GM18498 (cell line): Measurements from ENCODE around the gene SPINT1.
A peak's percentile ranks its signal among the peaks of the same experiment; 100 is the strongest.

ENCODE experiments used
- ATAC-seq: cut with Tn5 transposase; IDR thresholded peaks from one replicate; pipeline ENCODE4 v1.9.1; 2021; ENCODE audit warnings: mild to moderate bottlenecking, moderate library complexity; ENCODE audit not compliant: unreplicated experiment

Gene SPINT1

DNA sequence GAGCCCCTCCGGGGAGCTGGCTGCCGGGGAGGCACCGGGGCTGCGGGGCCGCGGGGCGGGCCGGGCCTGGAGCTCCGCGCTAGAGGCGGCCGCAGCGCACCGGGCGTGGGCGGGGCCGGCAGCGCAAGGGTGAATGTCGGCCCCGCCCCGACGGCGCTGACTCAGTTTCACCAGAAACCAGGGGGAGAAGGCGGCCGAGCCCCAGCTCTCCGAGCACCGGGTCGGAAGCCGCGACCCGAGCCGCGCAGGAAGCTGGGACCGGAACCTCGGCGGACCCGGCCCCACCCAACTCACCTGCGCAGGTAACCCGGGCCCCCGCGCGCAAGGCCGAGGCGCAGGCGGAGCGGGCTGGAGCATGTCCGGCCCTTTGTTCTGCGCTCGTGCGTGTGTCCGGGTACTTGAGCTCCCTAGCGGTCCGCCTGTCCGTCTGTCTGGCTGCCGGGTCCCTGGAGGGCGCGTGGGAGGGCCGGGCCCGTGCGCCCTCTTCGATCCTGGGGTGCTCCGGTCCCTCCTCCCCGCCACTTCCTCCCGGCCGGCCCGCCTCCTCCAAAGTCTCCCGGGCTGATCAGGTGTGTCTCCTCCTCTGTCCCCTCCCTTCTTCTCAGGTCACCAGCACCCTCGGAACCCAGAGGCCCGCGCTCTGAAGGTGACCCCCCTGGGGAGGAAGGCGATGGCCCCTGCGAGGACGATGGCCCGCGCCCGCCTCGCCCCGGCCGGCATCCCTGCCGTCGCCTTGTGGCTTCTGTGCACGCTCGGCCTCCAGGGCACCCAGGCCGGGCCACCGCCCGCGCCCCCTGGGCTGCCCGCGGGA is at the start of gene SPINT1:
TSS of gene SPINT1 (plus strand) at position 164 of the 811 bp plus-strand sequence. CDS start at position 671, 507 bp downstream.
- no peak for ATAC-seq

DNA sequence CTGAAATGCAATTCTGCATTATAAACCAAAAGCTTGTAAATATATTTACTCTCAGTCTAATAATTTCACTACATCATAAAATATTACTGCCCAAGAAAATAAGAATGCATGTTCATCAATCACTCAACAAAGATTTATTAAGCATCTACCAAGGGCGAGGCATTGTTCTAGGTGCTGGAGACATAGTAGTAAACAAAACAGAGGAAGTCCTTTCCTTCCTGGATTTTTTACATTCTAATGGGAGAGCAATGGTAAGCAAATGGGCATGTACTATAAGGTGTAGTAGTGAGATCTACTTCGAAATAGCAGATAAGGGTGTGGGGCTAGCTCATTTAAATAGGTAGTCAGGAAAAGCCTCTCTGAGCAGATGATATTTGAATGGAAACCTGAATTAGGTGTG is 47.8 kb upstream of the SPINT1 start:
- ATAC-seq: no peak

- no peak for ATAC-seq
These were observed 47.3 kb upstream of the SPINT1 start for GRCh38 chr15:40796512-40796911.

- no peak for ATAC-seq
These were observed 44.3 kb upstream of the SPINT1 start for GRCh38 chr15:40799523-40799922.

GRCh38 chr15:40803076-40803475 is 40.8 kb upstream of the SPINT1 start:
- ATAC-seq: no peak

- ATAC-seq: no peak
These were observed 40.2 kb upstream of the SPINT1 start for GRCh38 chr15:40803688-40804087.

DNA sequence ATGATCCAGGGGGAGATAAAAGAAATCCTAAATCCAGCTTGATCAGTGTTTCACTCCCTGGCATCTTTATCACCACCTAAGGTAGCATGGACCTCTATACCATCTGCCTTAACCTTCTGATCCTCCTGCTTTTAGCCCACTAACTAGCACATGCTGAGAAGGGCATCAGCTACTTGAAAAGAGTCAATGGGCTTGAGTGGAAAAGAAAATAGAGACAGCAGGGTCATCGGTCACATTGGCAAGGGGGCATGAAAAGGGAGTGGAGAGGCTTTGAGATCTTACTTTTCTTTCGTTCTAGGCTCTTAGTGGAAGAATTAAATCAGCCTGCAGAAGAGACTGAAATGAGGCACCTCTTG is 37.2 kb upstream of the SPINT1 start:
- ATAC-seq: no peak

DNA sequence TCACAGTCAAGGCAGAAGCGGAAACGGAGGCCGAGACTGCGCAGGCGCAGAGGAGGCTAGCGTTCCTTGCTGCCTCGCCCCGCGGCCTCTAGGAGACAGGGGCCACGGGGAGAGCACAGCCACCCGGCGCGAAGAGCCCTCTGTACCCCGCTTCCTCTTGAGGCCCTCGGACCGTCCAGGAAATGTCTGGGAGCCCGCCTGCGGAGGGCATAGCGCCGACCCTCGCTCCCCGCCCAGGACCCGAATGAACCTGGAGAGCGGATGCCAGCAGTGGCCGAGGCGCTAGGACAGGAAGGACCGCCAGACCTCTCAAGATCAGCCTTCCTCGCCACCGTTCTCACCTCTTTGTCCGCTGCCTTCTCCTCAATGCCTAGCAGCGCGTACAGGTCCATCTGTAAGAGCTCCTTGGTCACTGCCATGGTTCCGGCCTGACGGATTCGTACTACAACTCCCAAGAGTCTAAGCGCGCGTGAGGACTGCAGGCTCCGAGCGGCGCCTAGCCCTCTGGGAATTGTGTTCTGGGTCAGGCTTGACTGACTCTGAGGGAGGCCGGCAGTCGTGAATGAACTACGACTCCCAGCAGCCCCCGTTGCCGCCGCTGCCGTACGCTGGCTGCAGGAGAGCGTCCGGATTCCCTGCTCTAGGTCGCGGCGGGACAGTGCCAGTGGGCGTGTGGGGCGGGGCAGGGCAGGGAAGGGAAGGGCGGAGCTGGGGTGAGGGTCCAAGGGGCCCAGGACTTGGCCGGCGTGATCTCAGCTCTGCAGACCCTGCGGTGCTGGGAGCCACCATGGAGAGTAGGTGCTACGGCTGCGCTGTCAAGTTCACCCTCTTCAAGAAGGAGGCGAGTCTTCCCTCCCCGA is 36.6 kb upstream of the SPINT1 start, which contains the start of the genes DNAJC17 and ZFYVE19:
TSS of gene DNAJC17 (minus strand) at position 446 of the 860 bp plus-strand sequence. CDS start at position 419, 27 bp downstream.
TSS of gene ZFYVE19 (plus strand) at position 62 of the 860 bp plus-strand sequence. CDS start at position 563, 501 bp downstream.
- peak; percentile 94 for ATAC-seq

- ATAC-seq: no peak
These were observed 35.9 kb upstream of the SPINT1 start for GRCh38 chr15:40807888-40808461.

DNA sequence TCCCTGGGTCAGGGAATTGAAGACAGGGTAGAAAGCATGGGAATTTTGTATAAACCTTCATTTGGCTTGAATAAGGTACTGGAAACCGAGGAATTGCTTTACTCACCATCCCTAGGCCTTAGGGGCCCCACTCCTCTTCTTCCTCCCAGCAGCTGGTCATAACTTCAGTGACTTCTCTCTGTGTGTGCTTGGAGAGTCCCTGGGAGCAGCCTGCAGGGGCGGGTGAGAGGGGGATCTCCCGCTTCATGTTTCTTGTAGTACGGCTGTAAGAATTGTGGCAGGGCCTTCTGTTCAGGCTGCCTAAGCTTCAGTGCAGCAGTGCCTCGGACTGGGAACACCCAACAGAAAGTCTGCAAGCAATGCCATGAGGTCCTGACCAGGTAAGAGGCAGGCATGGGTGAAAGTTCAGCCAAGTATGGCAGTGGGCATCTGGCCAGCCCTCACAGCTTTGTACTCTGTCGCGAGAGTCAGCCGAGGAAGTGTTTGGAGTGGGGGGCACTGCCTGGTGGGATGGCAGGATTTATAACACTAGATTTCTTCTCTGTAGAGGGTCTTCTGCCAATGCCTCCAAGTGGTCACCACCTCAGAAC is 34.9 kb upstream of the SPINT1 start:
- no peak for ATAC-seq

- no peak for ATAC-seq
These were observed 31.0 kb upstream of the SPINT1 start for GRCh38 chr15:40812721-40813425.

- no peak for ATAC-seq
These were observed 28.7 kb upstream of the SPINT1 start for GRCh38 chr15:40815042-40815698.

- ATAC-seq: no peak
These were observed 24.8 kb upstream of the SPINT1 start for GRCh38 chr15:40819048-40819447.

DNA sequence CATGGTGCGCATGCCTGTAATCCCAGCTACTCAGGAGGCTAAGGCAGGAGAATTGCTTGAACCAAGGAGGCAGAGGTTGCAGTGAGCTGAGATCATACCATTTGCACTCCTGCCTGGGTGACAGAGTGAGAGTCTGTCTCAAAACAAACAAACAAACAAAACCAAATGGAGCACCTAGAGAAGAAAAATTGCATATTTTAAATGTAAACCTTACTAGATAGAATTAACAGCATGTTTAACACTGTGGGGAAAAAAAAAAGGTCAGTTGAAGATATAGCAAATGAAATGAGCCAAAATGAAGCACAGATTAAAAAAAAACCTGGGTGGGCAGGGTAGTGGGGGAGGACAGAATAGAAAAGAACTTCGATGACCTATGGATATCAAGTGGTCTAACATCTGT is 22.7 kb upstream of the SPINT1 start:
- ATAC-seq: no peak

- no peak for ATAC-seq
These were observed 20.1 kb upstream of the SPINT1 start for GRCh38 chr15:40823572-40824343.

GRCh38 chr15:40825661-40826422 is 18.0 kb upstream of the SPINT1 start:
- no peak for ATAC-seq

- no peak for ATAC-seq
These were observed 17.3 kb upstream of the SPINT1 start for GRCh38 chr15:40826423-40827075.
